GM18907 (cell line): Measurements from ENCODE around the gene FXR2.

ENCODE experiments used
- ATAC-seq: cut with Tn5 transposase; IDR thresholded peaks from one replicate; pipeline ENCODE4 v1.9.1; 2021; ENCODE audit warnings: mild to moderate bottlenecking, moderate library complexity; ENCODE audit not compliant: unreplicated experiment

Gene FXR2

GRCh38 chr17:7573324-7574080, 41.2 kb downstream of the FXR2 start:
- peak; percentile 26 for ATAC-seq

- ATAC-seq = peak; percentile 85
Observed at GRCh38 chr17:7572588-7573323, 41.9 kb downstream of the FXR2 start.

- ATAC-seq = no peak
Observed at GRCh38 chr17:7572338-7572587, 42.4 kb downstream of the FXR2 start.

GRCh38 chr17:7570351-7570750, 44.3 kb downstream of the FXR2 start:
- no peak for ATAC-seq

- ATAC-seq = no peak
Observed at GRCh38 chr17:7569571-7569970, 45.1 kb downstream of the FXR2 start.

- no peak for ATAC-seq
Observed at GRCh38 chr17:7563115-7563869, 51.4 kb downstream of the FXR2 start.

- ATAC-seq = no peak
Observed at GRCh38 chr17:7562208-7562605, 52.5 kb downstream of the FXR2 start.

GRCh38 chr17:7561589-7562207, 53.0 kb downstream of the FXR2 start, which contains the start of gene SENP3:
Gene SENP3 (plus strand): TSS chr17:7561919. CDS start chr17:7563077, 1,158 bp downstream.
- peak; percentile 49 for ATAC-seq

GRCh38 chr17:7561028-7561575, 53.6 kb downstream of the FXR2 start:
- ATAC-seq = peak; percentile 48

- peak; percentile 23 for ATAC-seq
Observed at GRCh38 chr17:7560172-7561027, 54.3 kb downstream of the FXR2 start.

GRCh38 chr17:7559320-7560171, 55.2 kb downstream of the FXR2 start:
- no peak for ATAC-seq

- no peak for ATAC-seq
Observed at GRCh38 chr17:7558544-7559319, 56.0 kb downstream of the FXR2 start, which contains the start of gene TNFSF13. Gene TNFSF13 (plus strand): TSS chr17:7558750. CDS start chr17:7559040, 290 bp downstream.

GRCh38 chr17:7557775-7558543, 56.7 kb downstream of the FXR2 start:
- no peak for ATAC-seq

- ATAC-seq = no peak
Observed at GRCh38 chr17:7557147-7557764, 57.4 kb downstream of the FXR2 start.

- no peak for ATAC-seq
Observed at GRCh38 chr17:7556627-7557026, 58.1 kb downstream of the FXR2 start.

- no peak for ATAC-seq
Observed at GRCh38 chr17:7555320-7555948, 59.3 kb downstream of the FXR2 start.

- ATAC-seq = no peak
Observed at GRCh38 chr17:7553356-7553755, 61.3 kb downstream of the FXR2 start.
